Ishikawa (cell line): ENCODE measurements around the gene NFIX.

Experiments used
- CEBPB ChIP-seq: IDR thresholded peaks from 2 replicates; pipeline ENCODE4 v1.6.1; 2012
- CREB1 ChIP-seq: IDR thresholded peaks from 2 replicates; pipeline ENCODE4 v1.6.1; 2012; ENCODE audit warnings: low read depth
- EGR1 ChIP-seq: IDR thresholded peaks from 2 replicates; pipeline ENCODE4 v1.6.1; 2012
- EP300 ChIP-seq: IDR thresholded peaks from 2 replicates; pipeline ENCODE4 v1.6.1; 2012; ENCODE audit warnings: borderline replicate concordance
- FOXM1 ChIP-seq: IDR thresholded peaks from 2 replicates; pipeline ENCODE4 v1.6.1; 2012; ENCODE audit warnings: low read depth, borderline replicate concordance
- NFIC ChIP-seq: IDR thresholded peaks from 2 replicates; pipeline ENCODE4 v1.6.1; 2012
- RAD21 ChIP-seq: IDR thresholded peaks from 2 replicates; pipeline ENCODE4 v1.6.1; 2012; ENCODE audit warnings: low read depth
- TAF1 ChIP-seq: IDR thresholded peaks from 2 replicates; pipeline ENCODE4 v1.6.1; 2012; ENCODE audit warnings: low read depth, mild to moderate bottlenecking
- TCF12 ChIP-seq: IDR thresholded peaks from 2 replicates; pipeline ENCODE4 v1.6.1; 2012; ENCODE audit warnings: low read depth
- TEAD4 ChIP-seq: IDR thresholded peaks from 2 replicates; pipeline ENCODE4 v1.6.1; 2012
- YY1 ChIP-seq: IDR thresholded peaks from 2 replicates; pipeline ENCODE4 v1.6.1; 2012; ENCODE audit warnings: low read depth
- ZBTB7A ChIP-seq: IDR thresholded peaks from 2 replicates; pipeline ENCODE4 v1.6.1; 2012; ENCODE audit warnings: low read depth
- TF ChIP-seq, protein P1 (sequence below): IDR thresholded peaks from 2 replicates; pipeline ENCODE4 v1.6.1; 2012; ENCODE audit warnings: low read depth, mild to moderate bottlenecking
- TF ChIP-seq, protein P2 (sequence below): IDR thresholded peaks from 2 replicates; pipeline ENCODE4 v1.6.1; 2012
- TF ChIP-seq, protein P3 (sequence below): IDR thresholded peaks from 2 replicates; pipeline ENCODE4 v1.6.1; 2012

NFIX gene

GRCh38 chr19:13016628-13017305 lies 21.5 kb downstream of the NFIX start:
- no peak for TF ChIP-seq FOXM1
- TF ChIP-seq YY1 = no peak
- no peak for TF ChIP-seq RAD21
- TF ChIP-seq EGR1 = no peak
- no peak for TF ChIP-seq TEAD4
- TF ChIP-seq, protein P1, sequence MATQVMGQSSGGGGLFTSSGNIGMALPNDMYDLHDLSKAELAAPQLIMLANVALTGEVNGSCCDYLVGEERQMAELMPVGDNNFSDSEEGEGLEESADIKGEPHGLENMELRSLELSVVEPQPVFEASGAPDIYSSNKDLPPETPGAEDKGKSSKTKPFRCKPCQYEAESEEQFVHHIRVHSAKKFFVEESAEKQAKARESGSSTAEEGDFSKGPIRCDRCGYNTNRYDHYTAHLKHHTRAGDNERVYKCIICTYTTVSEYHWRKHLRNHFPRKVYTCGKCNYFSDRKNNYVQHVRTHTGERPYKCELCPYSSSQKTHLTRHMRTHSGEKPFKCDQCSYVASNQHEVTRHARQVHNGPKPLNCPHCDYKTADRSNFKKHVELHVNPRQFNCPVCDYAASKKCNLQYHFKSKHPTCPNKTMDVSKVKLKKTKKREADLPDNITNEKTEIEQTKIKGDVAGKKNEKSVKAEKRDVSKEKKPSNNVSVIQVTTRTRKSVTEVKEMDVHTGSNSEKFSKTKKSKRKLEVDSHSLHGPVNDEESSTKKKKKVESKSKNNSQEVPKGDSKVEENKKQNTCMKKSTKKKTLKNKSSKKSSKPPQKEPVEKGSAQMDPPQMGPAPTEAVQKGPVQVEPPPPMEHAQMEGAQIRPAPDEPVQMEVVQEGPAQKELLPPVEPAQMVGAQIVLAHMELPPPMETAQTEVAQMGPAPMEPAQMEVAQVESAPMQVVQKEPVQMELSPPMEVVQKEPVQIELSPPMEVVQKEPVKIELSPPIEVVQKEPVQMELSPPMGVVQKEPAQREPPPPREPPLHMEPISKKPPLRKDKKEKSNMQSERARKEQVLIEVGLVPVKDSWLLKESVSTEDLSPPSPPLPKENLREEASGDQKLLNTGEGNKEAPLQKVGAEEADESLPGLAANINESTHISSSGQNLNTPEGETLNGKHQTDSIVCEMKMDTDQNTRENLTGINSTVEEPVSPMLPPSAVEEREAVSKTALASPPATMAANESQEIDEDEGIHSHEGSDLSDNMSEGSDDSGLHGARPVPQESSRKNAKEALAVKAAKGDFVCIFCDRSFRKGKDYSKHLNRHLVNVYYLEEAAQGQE = no peak
- TF ChIP-seq, protein P2, sequence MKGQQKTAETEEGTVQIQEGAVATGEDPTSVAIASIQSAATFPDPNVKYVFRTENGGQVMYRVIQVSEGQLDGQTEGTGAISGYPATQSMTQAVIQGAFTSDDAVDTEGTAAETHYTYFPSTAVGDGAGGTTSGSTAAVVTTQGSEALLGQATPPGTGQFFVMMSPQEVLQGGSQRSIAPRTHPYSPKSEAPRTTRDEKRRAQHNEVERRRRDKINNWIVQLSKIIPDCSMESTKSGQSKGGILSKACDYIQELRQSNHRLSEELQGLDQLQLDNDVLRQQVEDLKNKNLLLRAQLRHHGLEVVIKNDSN = no peak
- TF ChIP-seq ZBTB7A = no peak
- no peak for TF ChIP-seq NFIC
- TF ChIP-seq TCF12 = no peak

GRCh38 chr19:13017306-13018034 lies 22.2 kb downstream of the NFIX start:
- TF ChIP-seq EP300 = no peak
- TF ChIP-seq, protein P3, sequence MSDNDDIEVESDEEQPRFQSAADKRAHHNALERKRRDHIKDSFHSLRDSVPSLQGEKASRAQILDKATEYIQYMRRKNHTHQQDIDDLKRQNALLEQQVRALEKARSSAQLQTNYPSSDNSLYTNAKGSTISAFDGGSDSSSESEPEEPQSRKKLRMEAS = no peak
- no peak for TF ChIP-seq TAF1
- no peak for TF ChIP-seq NFIC
- TF ChIP-seq, protein P2 = no peak
- no peak for TF ChIP-seq YY1
- no peak for TF ChIP-seq ZBTB7A
- TF ChIP-seq EGR1 = no peak
- TF ChIP-seq CEBPB = no peak
- TF ChIP-seq TEAD4 = no peak
- TF ChIP-seq FOXM1 = no peak
- no peak for TF ChIP-seq RAD21
- no peak for TF ChIP-seq CREB1
- no peak for TF ChIP-seq TCF12
- TF ChIP-seq, protein P1 = no peak

- TF ChIP-seq CEBPB (no peak), RAD21 (no peak), TEAD4 (no peak), YY1 (no peak), FOXM1 (no peak), ZBTB7A (no peak), CREB1 (no peak), NFIC (no peak), EGR1 (no peak), TCF12 (no peak)
- TF ChIP-seq, protein P1 = no peak
- TF ChIP-seq, protein P2 = no peak
- TF ChIP-seq, protein P3 = no peak
These were observed 23.0 kb downstream of the NFIX start for GRCh38 chr19:13018035-13018914.
